DMS 273 treated with DMSO at 0.1 percent for 48 hours (cell line): Measurements from ENCODE around the gene KCNN3.

ENCODE experiments used
- DNase-seq: peaks from one replicate; lab custom pipeline; 2025; lab: John Stamatoyannopoulos, UW

The KCNN3 gene

DNA sequence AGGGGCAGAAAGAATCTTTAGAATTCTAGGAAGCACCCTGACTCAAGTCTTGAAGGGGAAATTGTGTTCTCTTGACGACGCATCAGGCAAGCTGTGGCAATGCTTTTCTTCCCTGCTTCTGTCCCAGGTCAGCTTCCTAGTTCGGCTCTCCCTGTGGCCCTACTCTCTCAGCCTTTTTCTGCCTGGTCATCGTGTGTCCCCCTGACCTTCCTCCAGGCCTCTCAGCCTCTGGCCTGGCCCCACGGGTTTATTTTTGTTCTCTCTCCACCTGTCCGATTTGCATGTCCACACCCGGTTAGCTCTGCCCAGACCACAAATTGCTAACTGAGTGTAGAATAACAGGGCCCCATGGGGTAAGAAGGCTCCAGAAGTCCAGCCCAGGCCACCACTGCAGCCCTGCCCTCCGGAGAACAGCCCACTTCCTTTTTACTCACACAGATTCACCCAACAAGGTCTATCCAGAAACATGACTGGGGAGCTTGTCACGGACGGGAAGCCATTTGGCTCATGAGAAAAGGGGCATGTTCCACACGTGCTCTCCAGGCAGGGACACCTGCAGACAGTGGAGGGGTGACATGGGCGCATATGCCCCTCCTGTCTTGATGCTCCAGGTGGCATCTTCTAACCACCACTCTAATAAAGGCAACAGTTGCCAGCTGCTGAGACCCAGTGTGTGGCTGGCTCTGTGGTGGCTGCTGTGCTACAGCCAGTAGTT lies 9.8 kb downstream of the KCNN3 start:
- no peak for DNase-seq

DNA sequence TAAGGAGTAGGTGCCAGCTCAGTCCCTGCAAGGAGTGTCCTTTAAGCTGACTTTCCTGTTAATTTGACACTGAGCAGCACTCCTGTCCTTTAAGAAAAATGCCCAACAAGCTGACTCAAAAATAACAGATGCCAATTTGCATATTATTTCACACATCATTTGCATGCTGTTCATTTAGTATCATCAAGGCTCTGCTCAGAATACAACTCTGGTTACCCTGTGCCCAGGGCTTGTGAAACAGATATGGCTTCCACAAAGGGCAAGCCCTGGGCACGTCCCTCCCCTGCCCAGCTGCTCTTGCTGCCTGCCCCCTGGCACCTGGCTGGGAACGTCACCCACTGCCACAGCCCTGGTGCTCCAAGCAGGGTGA lies 10.3 kb downstream of the KCNN3 start:
- DNase-seq: no peak

DNA sequence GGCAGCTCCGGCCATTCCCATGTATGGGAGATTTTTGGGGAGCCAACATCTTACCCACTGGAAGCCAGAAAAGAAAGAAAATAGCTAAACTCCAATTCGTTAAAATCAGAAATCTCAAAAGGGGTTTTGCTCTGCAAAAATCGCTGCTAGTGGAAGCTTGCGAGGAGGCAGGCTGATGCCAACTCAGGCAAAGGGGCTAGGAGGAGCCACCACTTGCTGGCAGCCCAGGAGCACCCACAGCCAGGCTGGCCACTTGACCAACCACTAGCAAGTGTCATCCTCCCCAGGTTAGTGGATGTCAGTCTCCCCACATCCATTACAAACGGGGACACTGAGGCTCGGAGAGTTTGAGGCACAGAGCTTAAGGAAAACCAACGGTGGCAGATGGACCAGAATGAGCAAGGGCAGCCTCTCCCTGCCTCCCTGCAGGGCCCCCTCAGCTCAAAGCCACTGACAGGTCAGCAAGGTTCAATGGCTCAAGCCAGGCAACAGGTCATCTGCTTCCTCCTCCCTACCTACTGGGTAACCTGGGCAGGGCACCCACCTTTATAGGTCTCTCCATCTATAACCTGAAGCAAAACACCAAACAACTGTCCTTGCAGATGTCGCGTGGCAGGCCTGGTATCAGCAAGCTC lies 10.8 kb downstream of the KCNN3 start:
- no peak for DNase-seq

GRCh38 chr1:154857441-154858215 lies 12.5 kb downstream of the KCNN3 start:
- DNase-seq: no peak

DNA sequence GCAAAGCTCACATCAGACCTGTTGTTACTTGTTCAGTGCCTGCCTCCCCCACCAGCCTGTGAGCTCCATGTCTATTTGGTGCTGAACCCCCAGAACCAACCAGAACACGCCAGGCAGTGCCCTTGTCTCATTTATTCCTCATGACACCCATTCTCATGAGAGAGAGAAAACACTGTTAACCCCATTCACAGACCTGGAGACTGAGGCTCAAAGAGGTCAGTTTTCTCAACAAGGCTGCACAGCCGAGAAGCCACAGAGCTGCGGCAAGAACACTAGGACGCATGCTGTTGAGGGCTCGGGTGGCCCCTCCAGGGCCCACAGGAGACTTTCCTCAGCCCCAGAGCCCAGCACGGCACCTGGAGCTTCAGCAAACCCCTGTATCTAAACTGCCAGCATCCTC lies 13.1 kb downstream of the KCNN3 start:
- DNase-seq: no peak

GRCh38 chr1:154856544-154856943 lies 13.5 kb downstream of the KCNN3 start:
- DNase-seq: no peak

GRCh38 chr1:154856049-154856448 lies 14.0 kb downstream of the KCNN3 start:
- peak; percentile 86 for DNase-seq

DNA sequence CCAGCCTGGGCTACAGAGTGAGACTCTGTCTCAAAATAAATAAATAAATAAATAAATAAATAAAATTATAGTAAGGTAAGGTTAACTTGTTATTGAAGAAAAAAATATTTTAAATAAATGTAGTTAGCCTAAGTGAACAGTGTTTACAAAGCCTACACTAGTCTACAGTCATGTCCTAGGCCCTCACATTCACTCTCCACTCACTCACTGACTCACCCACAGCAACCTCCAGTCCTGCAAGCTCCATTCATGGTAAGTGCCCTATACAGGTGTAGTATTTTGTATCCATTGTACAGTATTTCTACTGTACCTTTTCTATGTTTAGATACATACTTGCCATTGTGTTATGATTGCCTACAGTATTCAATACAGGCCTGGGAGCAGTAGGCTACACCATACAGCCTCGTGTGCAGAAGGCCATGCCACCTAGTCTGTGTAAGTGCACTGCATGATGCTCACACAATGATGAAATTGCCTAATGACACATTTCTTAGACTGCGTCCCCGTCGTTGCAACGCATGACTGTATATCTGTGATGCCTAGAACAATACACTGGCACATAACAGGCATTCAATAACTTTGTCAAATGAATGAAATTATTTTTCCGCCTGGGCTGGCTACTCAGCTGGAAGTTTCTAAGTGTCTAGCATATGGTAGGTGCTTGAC lies 14.8 kb downstream of the KCNN3 start:
- DNase-seq: no peak

DNA sequence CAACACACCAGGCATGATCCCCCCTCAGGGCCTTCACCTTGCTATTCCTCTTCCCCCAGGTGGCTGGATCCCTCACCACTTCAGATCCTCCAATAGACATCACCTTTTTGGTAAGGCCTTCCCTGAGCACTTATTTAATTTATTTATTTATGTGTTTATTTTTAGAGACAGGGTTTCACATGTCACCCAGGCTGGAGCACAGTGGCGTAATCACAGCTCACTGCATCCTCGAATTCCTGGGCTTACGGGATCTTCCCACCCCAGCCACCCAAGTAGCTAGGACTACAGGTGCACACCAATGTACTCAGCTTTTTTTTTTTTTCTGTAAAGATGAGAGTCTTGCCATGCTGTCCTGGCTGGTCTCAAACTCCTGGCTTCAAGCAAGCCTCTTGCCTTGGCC lies 17.2 kb downstream of the KCNN3 start:
- DNase-seq: no peak

GRCh38 chr1:154851392-154852177 lies 18.5 kb downstream of the KCNN3 start:
- no peak for DNase-seq

GRCh38 chr1:154849645-154850131 lies 20.4 kb downstream of the KCNN3 start:
- DNase-seq: no peak

DNA sequence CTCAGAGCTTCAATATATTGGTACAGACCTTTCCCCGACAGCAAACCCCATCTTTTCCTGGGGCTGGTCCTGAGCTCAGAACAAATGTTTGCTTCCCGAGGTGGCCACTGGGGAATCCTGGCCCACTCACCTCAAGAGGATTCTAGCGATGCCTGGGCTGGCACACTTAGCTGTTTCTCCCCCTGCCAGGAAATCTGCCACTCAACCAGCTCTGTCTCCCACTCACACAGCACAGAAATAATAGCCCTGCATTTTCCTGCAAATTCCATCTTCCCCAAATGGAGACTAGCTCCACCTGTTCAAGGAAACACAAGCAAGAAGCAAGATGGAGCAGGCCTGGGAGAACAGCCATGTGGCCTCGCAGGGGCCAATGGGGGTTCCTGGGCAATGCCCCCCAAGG lies 21.1 kb downstream of the KCNN3 start:
- DNase-seq: no peak

DNA sequence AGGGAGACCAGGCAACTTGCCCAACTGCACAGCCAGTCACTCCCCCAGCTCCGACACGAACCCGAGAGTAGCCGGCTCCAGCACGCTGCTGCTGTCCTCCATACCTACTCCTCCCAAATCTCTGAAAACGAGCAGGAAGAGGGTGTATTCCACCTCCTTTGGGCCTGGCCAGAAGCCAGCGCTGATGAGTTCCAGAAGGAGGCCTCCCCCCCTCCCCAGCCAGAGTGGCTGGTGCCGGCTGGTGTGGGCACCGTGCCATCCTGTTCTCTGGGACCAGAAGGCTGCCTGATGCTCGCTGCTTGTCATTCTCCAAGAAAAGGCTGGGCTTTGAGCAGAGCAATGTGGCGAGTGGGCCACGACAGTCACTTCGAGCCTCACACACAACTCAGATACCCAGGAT lies 22.2 kb downstream of the KCNN3 start:
- DNase-seq: peak; percentile 94

- DNase-seq: no peak
These were observed 23.3 kb downstream of the KCNN3 start for GRCh38 chr1:154846565-154847442.

- DNase-seq: no peak
These were observed 24.2 kb downstream of the KCNN3 start for GRCh38 chr1:154845879-154846278.

- DNase-seq: no peak
These were observed 24.9 kb downstream of the KCNN3 start for GRCh38 chr1:154845174-154845573.

- no peak for DNase-seq
These were observed 25.8 kb downstream of the KCNN3 start for GRCh38 chr1:154844297-154844681.

DNA sequence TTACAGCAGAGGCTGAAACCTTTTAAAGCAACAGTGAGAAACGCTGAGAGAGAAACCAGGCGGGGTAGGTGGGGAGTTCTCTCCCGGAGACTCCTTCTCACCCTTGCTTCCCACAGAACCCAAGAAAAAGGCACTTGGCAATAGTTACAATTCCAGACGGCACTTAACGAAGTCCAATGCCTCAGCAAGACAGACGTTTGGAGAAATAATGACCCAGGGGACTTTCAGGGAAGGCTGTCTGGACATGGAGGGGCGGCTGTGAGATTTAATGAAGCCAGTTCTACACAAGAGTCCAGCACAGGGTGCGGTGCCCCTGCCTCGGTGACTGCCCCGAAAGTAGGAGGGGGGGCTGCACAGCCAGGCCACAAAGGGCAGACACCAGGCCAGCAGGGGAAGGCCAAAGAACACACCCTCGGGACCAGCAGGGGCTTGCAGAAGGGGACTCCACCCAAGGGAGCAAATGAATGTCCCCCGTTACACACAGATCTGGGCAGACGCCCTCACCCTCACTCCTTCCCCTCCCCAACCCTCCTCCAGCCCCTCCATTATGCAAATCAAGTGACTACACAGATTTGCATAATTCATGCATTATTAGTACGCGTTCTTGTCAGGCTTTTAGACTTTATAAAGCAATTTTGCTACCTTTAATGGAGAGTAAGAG lies 26.3 kb downstream of the KCNN3 start:
- DNase-seq: peak; percentile 42

GRCh38 chr1:154842635-154843034 lies 27.4 kb downstream of the KCNN3 start:
- peak; percentile 97 for DNase-seq

- no peak for DNase-seq
These were observed 28.7 kb downstream of the KCNN3 start for GRCh38 chr1:154841384-154841783.
